NCI-H2227 (cell line): Measurements from ENCODE around the gene SLC25A21.
"Not testable (repeated sequence)": the region's sequence is repeated elsewhere in the genome, so short reads cannot be mapped to it uniquely, and the experiment has no call there.

Experiments
- DNase-seq: peaks from one replicate; lab custom pipeline; 2025; ENCODE audit not compliant: unreplicated experiment; lab: John Stamatoyannopoulos, UW

The SLC25A21 gene

DNA sequence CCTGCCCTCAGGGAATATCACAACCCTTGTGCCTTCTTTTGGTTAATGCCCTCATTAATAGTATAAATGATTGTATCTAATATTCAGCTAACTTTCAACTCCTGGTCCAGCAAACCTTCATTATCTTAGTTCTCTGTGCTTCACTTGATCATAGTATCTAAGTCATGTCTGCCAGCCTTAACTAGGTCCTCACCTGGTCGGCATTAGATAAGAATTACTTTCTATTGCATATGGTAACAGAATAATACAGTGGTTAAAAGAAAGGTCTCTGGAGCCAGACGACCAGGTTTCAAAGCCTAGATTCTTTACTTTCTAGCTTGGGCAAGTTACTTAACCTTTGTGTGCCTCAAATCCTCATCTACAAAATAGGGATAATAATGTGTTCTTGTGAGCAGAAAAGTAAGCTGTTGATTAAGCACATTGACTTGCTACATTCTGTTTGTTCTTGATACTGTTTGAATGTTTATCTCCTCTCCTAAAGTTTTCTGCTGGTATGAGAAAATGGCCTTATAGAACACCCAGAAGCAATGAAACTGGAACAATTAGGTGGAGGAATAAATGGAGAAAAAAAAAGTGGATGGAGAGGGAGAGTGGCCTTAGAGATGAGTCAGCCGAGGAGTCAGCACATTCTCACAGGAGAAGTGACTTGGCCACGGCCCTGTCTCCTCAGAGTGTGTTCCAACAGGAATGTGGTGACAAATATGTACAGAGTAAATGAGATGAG is 176.1 kb downstream of the SLC25A21 start:
- no peak for DNase-seq

- DNase-seq = no peak
Measured at GRCh38 chr14:36989806-36990205, 182.6 kb downstream of the SLC25A21 start.

DNA sequence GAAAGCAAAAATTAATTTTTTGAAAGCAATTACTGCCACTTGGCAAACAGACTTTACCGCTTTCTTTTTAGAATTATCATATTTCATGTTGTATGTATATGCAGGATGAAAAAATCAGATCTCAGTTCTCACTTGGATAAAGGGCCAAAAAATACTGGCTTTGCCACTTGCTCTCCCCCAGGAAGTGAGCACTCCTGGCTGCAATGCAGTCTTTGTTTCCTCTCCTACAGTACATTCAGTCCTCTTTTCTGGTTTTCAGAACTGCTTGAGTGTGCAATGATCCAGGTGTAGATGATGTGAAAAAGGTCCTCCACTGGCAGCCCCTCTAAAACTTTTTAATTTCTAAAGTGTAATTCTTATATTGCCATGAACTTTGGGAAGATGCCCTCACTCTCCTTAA is 183.4 kb downstream of the SLC25A21 start:
- DNase-seq = no peak

GRCh38 chr14:36988568-36988967 is 183.8 kb downstream of the SLC25A21 start:
- no peak for DNase-seq

DNA sequence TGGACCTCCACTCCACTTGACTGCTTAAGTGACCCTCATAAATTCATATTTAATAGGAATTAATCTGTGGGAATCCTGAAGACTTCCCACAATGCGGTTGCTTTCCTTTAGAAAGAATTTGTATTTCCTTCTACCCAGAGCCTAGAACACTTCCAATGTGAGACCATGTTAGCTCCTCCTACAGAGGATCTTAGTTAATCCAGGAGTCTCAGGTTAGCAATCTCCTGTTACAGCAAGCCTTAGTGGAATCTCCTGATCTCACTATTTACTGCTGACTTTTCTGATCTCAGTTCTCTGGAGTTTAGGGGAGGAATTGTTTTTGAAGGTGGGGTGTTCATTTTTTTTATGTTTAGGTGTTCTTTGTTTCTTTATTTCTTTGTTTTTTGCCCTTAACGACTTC is 186.0 kb downstream of the SLC25A21 start:
- DNase-seq = no peak

GRCh38 chr14:36981832-36982529 is 190.4 kb downstream of the SLC25A21 start:
- no peak for DNase-seq

- DNase-seq = not testable (repeated sequence)
Measured at GRCh38 chr14:36980413-36980812, 192.0 kb downstream of the SLC25A21 start.

DNA sequence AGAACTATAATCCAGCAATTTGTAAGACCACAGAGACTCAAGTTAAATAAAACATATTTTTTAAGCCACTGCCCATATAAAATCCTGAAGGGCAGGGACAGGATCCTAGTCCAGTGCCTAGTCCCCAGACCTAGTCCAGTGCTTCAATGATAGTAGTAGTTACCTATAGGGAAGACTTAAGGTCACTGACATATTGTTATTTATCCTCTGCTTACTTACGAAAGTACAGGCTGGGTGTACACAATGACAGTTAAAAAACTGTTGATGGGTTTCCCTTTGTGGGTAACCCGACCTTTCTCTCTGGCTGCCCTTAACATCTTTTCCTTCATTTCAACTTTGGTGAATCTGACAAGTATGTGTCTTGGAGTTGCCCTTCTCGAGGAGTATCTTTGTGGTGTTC is 192.5 kb downstream of the SLC25A21 start:
- DNase-seq = no peak

- DNase-seq = no peak
Measured at GRCh38 chr14:36976571-36977023, 195.8 kb downstream of the SLC25A21 start.

DNA sequence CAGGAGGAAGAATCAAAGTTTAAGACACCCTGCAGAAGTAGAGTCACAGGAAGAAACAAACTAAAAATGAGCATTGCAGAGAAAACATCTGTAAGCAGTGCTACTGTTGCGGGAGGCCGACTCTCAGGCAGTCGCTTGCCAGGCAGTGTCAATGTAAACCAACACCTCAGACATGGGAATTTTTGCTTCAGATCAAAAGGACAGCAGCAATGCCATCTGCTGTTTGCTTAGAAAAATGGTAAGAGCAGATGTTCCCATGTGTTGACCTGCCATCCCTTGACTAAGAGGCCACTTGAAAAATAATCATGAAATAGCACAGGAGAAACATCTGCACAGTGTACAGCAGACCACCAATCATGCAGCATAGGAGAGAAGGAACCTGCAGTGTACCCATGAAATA is 196.6 kb downstream of the SLC25A21 start:
- peak; percentile 53 for DNase-seq

GRCh38 chr14:36974985-36975384 is 197.4 kb downstream of the SLC25A21 start:
- DNase-seq = no peak

DNA sequence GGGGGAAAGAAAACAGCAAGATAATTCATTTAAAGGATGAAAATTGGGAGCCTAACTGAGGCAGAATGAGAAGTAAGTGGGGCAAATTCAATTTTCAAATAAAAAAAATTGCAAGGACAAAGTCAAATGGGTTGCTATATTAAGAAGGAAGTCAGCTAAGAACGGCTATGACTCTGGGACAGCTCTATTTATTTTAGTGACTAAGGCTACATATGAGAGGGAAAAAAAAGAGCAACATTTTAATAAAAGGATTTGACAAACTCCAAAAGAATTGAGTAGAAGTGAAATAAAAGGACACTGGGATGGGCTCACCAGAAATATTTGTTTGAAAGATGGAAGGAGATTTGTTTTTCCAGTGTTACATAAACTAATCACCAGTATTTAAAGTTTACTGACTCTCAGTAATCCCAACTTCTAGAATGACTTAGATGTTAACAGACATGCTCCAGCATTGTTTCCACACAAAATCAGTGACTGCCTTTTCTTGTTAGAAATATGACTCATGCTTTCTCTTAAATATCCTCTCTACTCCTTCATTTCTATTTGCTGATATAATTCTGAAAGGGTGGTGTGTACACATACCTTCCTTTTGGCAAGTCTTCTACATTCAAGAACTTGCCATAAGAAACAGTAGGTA is 198.5 kb downstream of the SLC25A21 start:
- DNase-seq = no peak

GRCh38 chr14:36971263-36971855 is 201.0 kb downstream of the SLC25A21 start:
- DNase-seq = no peak

DNA sequence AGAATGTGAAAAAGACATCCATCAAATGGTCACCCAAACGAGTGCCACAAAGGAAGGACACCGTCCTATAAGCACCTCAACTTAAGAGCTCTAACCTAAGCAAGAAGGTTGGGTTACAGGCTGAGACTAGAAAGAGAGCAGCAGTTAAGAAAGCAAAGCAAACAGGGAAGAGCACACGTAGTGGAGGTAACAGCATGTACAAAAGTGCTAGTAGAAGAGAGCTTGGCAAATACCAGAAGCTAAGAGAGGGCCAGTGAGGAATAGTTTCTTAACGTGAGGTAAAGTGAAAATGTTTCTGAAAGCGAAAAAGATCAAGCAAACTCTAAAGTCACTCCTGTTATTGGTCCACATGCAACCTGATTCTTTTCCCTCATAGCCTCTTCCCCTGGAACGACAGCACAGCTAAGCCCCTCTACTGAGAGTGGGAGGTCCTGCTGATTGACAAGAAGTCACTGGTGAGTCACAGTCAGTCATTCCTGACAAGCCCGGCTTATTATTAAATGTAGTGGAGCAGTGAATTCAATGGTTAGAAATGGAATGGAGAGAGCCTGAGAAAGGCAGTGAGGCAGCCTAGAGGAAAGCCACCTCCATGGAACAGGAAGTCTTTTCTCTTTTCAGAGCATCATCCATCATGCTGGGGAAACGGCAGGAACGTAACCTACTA is 204.4 kb downstream of the SLC25A21 start:
- DNase-seq = no peak

DNA sequence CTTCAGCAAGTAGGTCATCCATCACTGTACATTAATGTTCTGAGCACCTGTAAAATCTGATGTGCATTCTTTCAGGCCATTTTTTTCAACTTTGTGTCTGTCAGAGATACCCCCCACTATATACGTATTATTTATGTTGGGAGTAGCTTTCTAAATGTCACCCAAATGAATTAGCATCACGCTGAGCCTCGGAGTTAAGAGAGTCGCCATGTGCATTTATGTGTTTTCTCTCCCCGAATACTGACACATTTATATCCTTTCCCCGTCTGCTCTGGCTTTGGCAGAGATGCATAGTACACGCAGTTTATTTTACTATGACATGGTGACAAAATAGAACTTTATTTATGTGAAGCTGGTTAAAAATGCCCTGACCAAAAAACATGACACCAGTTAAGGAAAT is 216.4 kb downstream of the SLC25A21 start:
- DNase-seq = no peak

DNA sequence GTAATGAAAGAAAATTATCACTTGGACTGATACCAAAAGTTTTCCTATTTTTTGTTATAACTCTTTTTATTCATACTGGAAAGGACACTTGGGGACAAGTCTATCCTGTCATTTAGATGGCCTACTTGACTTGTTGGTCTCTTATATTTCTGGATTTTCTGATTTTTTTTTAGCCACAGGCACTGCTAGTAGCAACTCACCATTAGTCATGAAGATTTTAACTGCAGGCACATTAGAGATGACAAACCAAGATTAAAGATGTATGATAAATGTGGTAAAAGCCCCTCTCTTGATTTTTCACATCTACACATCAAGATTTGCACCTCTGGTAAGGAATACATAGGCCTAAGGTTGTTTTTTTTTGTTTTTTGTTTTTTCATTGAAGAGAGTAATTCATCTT is 217.0 kb downstream of the SLC25A21 start:
- DNase-seq = no peak

DNA sequence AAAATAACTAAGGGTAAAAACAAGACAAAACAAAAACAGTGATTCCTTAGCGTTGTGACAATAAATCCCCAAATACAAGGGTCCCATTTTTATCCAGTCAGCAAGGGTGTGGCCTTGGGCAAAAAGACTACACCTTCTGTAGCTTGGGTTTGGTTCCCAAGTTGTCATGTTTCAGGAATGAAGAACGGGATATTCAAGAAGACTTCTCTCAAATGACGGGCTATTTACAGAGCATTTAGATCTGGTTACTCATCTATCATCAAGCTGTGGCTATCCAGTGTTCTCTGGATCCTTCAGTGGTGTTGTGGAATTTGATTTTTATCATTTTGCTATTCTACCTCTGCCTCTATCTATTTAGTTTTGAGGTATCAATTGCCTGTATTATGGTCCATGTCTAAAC is 219.7 kb downstream of the SLC25A21 start:
- no peak for DNase-seq

GRCh38 chr14:36951380-36951911 is 221.0 kb downstream of the SLC25A21 start:
- DNase-seq = no peak

GRCh38 chr14:36950812-36951211 is 221.6 kb downstream of the SLC25A21 start:
- no peak for DNase-seq

DNA sequence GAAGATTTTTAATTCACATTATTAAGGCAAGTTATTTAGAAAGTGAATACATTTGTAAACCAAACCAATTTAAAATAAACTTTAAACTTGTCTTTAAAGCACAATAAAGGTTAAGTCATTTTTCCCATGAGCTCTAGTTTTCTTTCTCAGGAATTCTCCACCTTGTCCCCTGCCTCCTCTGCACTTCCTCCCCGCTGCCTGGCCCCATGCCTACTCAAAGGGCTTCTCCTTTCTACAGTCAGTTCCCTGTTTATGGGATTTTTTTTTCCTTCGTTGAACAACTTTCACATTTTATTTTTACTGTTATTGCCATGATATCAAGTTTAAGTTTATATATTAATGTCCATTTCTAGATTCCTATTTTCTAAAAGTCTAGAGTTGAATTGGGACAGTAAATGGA is 223.0 kb downstream of the SLC25A21 start:
- no peak for DNase-seq
